Endothelial cell of umbilical vein (primary cell): Measurements from ENCODE around the gene NECTIN3.

Experiments
- CTCF ChIP-seq, 2 donors: IDR thresholded peaks; 1 replicate in 1 of 2; 2 replicates in 1 of 2; pipeline ENCODE4 v1.5.1; 2011; ENCODE audit warnings: low read length in 2 of 2, mild to moderate bottlenecking in 2 of 2, moderate library complexity in 2 of 2, control low read depth in 1 of 2, inconsistent platforms in 1 of 2, low read depth in 1 of 2; ENCODE audit not compliant: insufficient read depth in 1 of 2; ENCODE audit errors: extremely low read depth in 1 of 2
- POLR2A ChIP-seq: IDR thresholded peaks from 2 replicates; pipeline ENCODE4 v1.6.1; 2012; ENCODE audit warnings: low read depth, mild to moderate bottlenecking, control low read depth, low read length

- no peak for TF ChIP-seq CTCF (IDR thresholded peaks at IDR 0.05; ENCODE audit: extremely low read depth in 1 of 2, insufficient read depth in 1 of 2, low read depth in 1 of 2, low read length in 2 of 2)
- TF ChIP-seq POLR2A: no peak
These were observed 155.6 kb downstream of the NECTIN3 start for GRCh38 chr3:111227216-111227615.
